ENCODE results near the gene RCBTB2. TPM values are rescaled to one million over a fixed set of nuclear protein-coding genes. Genes with fewer than 3 reads are reported as not detected.

Gene RCBTB2
- total RNA-seq, 4 donors from 2014 or later = 7.0 to 10.6 (median 8.5) TPM

- no peaks in the 10 kb centered on the region for H3K27me3 ChIP-seq
- DNase-seq (ENCODE audit: low spot score in 2 of 2) = no peak
- WGBS, 2 donors = 81 to 89% methylated on average over 5 of the region's 5 CpGs
- H3K9me3 ChIP-seq = no peaks in the 10 kb centered on the region
- peak overlapping the region in 1 of 4 donors; percentile 10 for H3K27ac ChIP-seq
- no peaks in the 10 kb centered on the region for H3K36me3 ChIP-seq
- H3K4me1 ChIP-seq = peaks cover 0 to 47% (median 13%) of the 10 kb centered on the region in 4 donors
- no peak for TF ChIP-seq CTCF (IDR thresholded peaks at IDR 0.05)
- no peak for TF ChIP-seq EP300 (IDR thresholded peaks at IDR 0.05)
- TF ChIP-seq POLR2A (IDR thresholded peaks at IDR 0.05) = no peak
- H3K4me3 ChIP-seq = no peak overlapping the region
Measured at GRCh38 chr13:48574041-48574796, 41.3 kb upstream of the RCBTB2 start.

- Histone ChIP-seq H3K4me3 (no peak overlapping the region), H3K4me1 (peaks cover 0 to 47% (median 12%) of the 10 kb centered on the region in 4 donors), H3K9me3 (no peaks in the 10 kb centered on the region), H3K27me3 (no peaks in the 10 kb centered on the region), H3K27ac (peak overlapping the region in 2 of 4 donors; percentile 84 to 85), H3K36me3 (no peaks in the 10 kb centered on the region)
- DNase-seq (ENCODE audit: low spot score in 2 of 2) = no peak
- TF ChIP-seq EP300 (IDR thresholded peaks at IDR 0.05) = no peak
- no peak for TF ChIP-seq POLR2A (IDR thresholded peaks at IDR 0.05)
- no peak for TF ChIP-seq CTCF (IDR thresholded peaks at IDR 0.05)
- WGBS, 2 donors = 72 to 74% methylated on average over 7 of the region's 7 CpGs
Measured at GRCh38 chr13:48573213-48574007, 40.5 kb upstream of the RCBTB2 start.

- Histone ChIP-seq H3K27me3 (no peaks in the 10 kb centered on the region), H3K9me3 (no peaks in the 10 kb centered on the region), H3K36me3 (no peaks in the 10 kb centered on the region), H3K27ac (peak overlapping the region; percentile 47 to 85 (median 78)), H3K4me3 (peak overlapping the region in 3 of 4 donors; percentile 16 to 39 (median 29)), H3K4me1 (peaks cover 0 to 61% (median 19%) of the 10 kb centered on the region in 4 donors)
- peak in 1 of 2 donors; percentile 65 for TF ChIP-seq EP300 (IDR thresholded peaks at IDR 0.05)
- TF ChIP-seq POLR2A (IDR thresholded peaks at IDR 0.05) = no peak
- 14 to 15% methylated on average over 9 of the region's 9 CpGs for WGBS, 2 donors
- DNase-seq (ENCODE audit: low spot score in 2 of 2) = peak in 1 of 2 donors; percentile 57
Measured at GRCh38 chr13:48571126-48571913, 38.4 kb upstream of the RCBTB2 start.

GRCh38 chr13:48570216-48570828 is 37.4 kb upstream of the RCBTB2 start:
- Histone ChIP-seq H3K36me3 (no peaks in the 10 kb centered on the region), H3K4me3 (no peak overlapping the region), H3K27ac (peak overlapping the region; percentile 38 to 85 (median 78)), H3K27me3 (no peaks in the 10 kb centered on the region), H3K9me3 (no peaks in the 10 kb centered on the region), H3K4me1 (peaks cover 0 to 61% (median 19%) of the 10 kb centered on the region in 4 donors)
- TF ChIP-seq POLR2A (IDR thresholded peaks at IDR 0.05) = no peak
- TF ChIP-seq EP300 (IDR thresholded peaks at IDR 0.05) = no peak
- TF ChIP-seq CTCF (IDR thresholded peaks at IDR 0.05) = no peak
- DNase-seq (ENCODE audit: low spot score in 2 of 2) = no peak
- WGBS, 2 donors = 61 to 76% methylated on average over 8 of the region's 8 CpGs

- H3K27me3 ChIP-seq = no peaks in the 10 kb centered on the region
- no peaks in the 10 kb centered on the region for H3K36me3 ChIP-seq
- peaks cover 0 to 63% (median 19%) of the 10 kb centered on the region in 4 donors for H3K4me1 ChIP-seq
- WGBS, 2 donors = 78 to 79% methylated on average over 8 of the region's 8 CpGs
- no peaks in the 10 kb centered on the region for H3K9me3 ChIP-seq
- no peak overlapping the region for H3K4me3 ChIP-seq
- no peak for DNase-seq (ENCODE audit: low spot score in 2 of 2)
- H3K27ac ChIP-seq = peak overlapping the region in 3 of 4 donors; percentile 50 to 85 (median 84)
- TF ChIP-seq EP300 (IDR thresholded peaks at IDR 0.05) = no peak
Measured at GRCh38 chr13:48569104-48569666, 36.3 kb upstream of the RCBTB2 start.
